ENCODE data around the gene CXCR3.
"Not testable (repeated sequence)": the region's sequence is repeated elsewhere in the genome, so short reads cannot be mapped to it uniquely, and the experiment has no call there.

The CXCR3 gene

GRCh38 chrX:71659342-71659741 lies 41.0 kb upstream of the CXCR3 start:
- no peak overlapping the region for H3K4me3 Mint-ChIP-seq
- no peak for ATAC-seq (replicated peaks; ENCODE audit: extremely low read depth, poor library complexity, severe bottlenecking)
- no peak overlapping the region for H3K27ac Mint-ChIP-seq (ENCODE audit: low read depth)
- no peaks in the 10 kb centered on the region for H3K27me3 Mint-ChIP-seq
- DNase-seq (ENCODE audit: low spot score in 2 of 2), result no peak
- no peaks in the 10 kb centered on the region for H3K36me3 Mint-ChIP-seq (ENCODE audit: insufficient read depth)
- H3K9me3 Mint-ChIP-seq, result no peaks in the 10 kb centered on the region
- H3K4me1 Mint-ChIP-seq, result peaks cover 10% of the 10 kb centered on the region

- no peak for ATAC-seq (replicated peaks; ENCODE audit: extremely low read depth, poor library complexity, severe bottlenecking)
- H3K36me3 Mint-ChIP-seq (ENCODE audit: insufficient read depth), result no peaks in the 10 kb centered on the region
- H3K4me3 Mint-ChIP-seq, result no peak overlapping the region
- peaks cover 2% of the 10 kb centered on the region for H3K4me1 Mint-ChIP-seq
- H3K9me3 Mint-ChIP-seq, result no peaks in the 10 kb centered on the region
- DNase-seq (ENCODE audit: low spot score in 2 of 2), result no peak
- no peaks in the 10 kb centered on the region for H3K27me3 Mint-ChIP-seq
- no peak overlapping the region for H3K27ac Mint-ChIP-seq (ENCODE audit: low read depth)
Observed at GRCh38 chrX:71657267-71657666, 39.0 kb upstream of the CXCR3 start.

- H3K36me3 Mint-ChIP-seq (ENCODE audit: insufficient read depth), result no peaks in the 10 kb centered on the region
- no peak for DNase-seq (ENCODE audit: low spot score in 2 of 2)
- ATAC-seq (replicated peaks; ENCODE audit: extremely low read depth, poor library complexity, severe bottlenecking), result no peak
- no peak overlapping the region for H3K4me3 Mint-ChIP-seq
- no peaks in the 10 kb centered on the region for H3K4me1 Mint-ChIP-seq
- no peaks in the 10 kb centered on the region for H3K27me3 Mint-ChIP-seq
- no peak overlapping the region for H3K27ac Mint-ChIP-seq (ENCODE audit: low read depth)
- no peaks in the 10 kb centered on the region for H3K9me3 Mint-ChIP-seq
Observed at GRCh38 chrX:71653344-71653743, 35.0 kb upstream of the CXCR3 start.

- peak; percentile 58 for ATAC-seq (replicated peaks; ENCODE audit: extremely low read depth, poor library complexity, severe bottlenecking)
- Mint-ChIP-seq H3K4me1 (no peaks in the 10 kb centered on the region), H3K9me3 (no peaks in the 10 kb centered on the region), H3K27me3 (no peaks in the 10 kb centered on the region), H3K4me3 (no peak overlapping the region), H3K27ac (ENCODE audit: low read depth) (no peak overlapping the region), H3K36me3 (ENCODE audit: insufficient read depth) (no peaks in the 10 kb centered on the region)
- DNase-seq (ENCODE audit: low spot score in 2 of 2), result peak in 1 of 2 donors; percentile 45
Observed at GRCh38 chrX:71652405-71652804, 34.1 kb upstream of the CXCR3 start.

- DNase-seq (ENCODE audit: low spot score in 2 of 2) (peak in 1 of 2 donors; percentile 23), ATAC-seq (replicated peaks; ENCODE audit: extremely low read depth, poor library complexity, severe bottlenecking) (peak; percentile 70)
- no peaks in the 10 kb centered on the region for H3K4me1 Mint-ChIP-seq
- no peaks in the 10 kb centered on the region for H3K9me3 Mint-ChIP-seq
- no peak overlapping the region for H3K4me3 Mint-ChIP-seq
- H3K27me3 Mint-ChIP-seq, result no peaks in the 10 kb centered on the region
- H3K27ac Mint-ChIP-seq (ENCODE audit: low read depth), result no peak overlapping the region
- no peaks in the 10 kb centered on the region for H3K36me3 Mint-ChIP-seq (ENCODE audit: insufficient read depth)
Observed at GRCh38 chrX:71650333-71650969, 32.1 kb upstream of the CXCR3 start.

- H3K9me3 Mint-ChIP-seq; H3K27me3 Mint-ChIP-seq; H3K4me3 Mint-ChIP-seq; H3K27ac Mint-ChIP-seq (ENCODE audit: low read depth); ATAC-seq (replicated peaks; ENCODE audit: extremely low read depth, poor library complexity, severe bottlenecking); H3K36me3 Mint-ChIP-seq (ENCODE audit: insufficient read depth); H3K4me1 Mint-ChIP-seq; DNase-seq (ENCODE audit: low spot score in 2 of 2): not testable (repeated sequence)
Observed at GRCh38 chrX:71644406-71644805, 26.1 kb upstream of the CXCR3 start.

- no peak for DNase-seq (ENCODE audit: low spot score in 2 of 2)
- no peaks in the 10 kb centered on the region for H3K27me3 Mint-ChIP-seq
- H3K4me3 Mint-ChIP-seq, result no peak overlapping the region
- ATAC-seq (replicated peaks; ENCODE audit: extremely low read depth, poor library complexity, severe bottlenecking), result peak; percentile 33
- no peak overlapping the region for H3K27ac Mint-ChIP-seq (ENCODE audit: low read depth)
- no peaks in the 10 kb centered on the region for H3K9me3 Mint-ChIP-seq
- peaks cover 19% of the 10 kb centered on the region for H3K4me1 Mint-ChIP-seq
- no peaks in the 10 kb centered on the region for H3K36me3 Mint-ChIP-seq (ENCODE audit: insufficient read depth)
Observed at GRCh38 chrX:71640002-71640401, 21.7 kb upstream of the CXCR3 start.

- H3K9me3 Mint-ChIP-seq, result no peaks in the 10 kb centered on the region
- ATAC-seq (replicated peaks; ENCODE audit: extremely low read depth, poor library complexity, severe bottlenecking), result no peak
Observed at GRCh38 chrX:71638409-71638808, 20.1 kb upstream of the CXCR3 start.

GRCh38 chrX:71637848-71638247 lies 19.5 kb upstream of the CXCR3 start:
- no peak for DNase-seq (ENCODE audit: low spot score in 2 of 2)
- no peaks in the 10 kb centered on the region for H3K9me3 Mint-ChIP-seq

More at GRCh38 chrX:71638409-71638808, 20.1 kb upstream of the CXCR3 start:
- no peaks in the 10 kb centered on the region for H3K27me3 Mint-ChIP-seq
- H3K4me1 Mint-ChIP-seq, result peaks cover 19% of the 10 kb centered on the region
- DNase-seq (ENCODE audit: low spot score in 2 of 2), result no peak
- H3K4me3 Mint-ChIP-seq, result no peak overlapping the region
- H3K36me3 Mint-ChIP-seq (ENCODE audit: insufficient read depth), result no peaks in the 10 kb centered on the region
- no peak overlapping the region for H3K27ac Mint-ChIP-seq (ENCODE audit: low read depth)

GRCh38 chrX:71637253-71637618 lies 18.9 kb upstream of the CXCR3 start:
- DNase-seq (ENCODE audit: low spot score in 2 of 2) (no peak), ATAC-seq (replicated peaks; ENCODE audit: extremely low read depth, poor library complexity, severe bottlenecking) (peak; percentile 10)
- H3K27me3 Mint-ChIP-seq, result no peaks in the 10 kb centered on the region
- H3K36me3 Mint-ChIP-seq (ENCODE audit: insufficient read depth), result no peaks in the 10 kb centered on the region
- H3K4me3 Mint-ChIP-seq, result no peak overlapping the region
- H3K27ac Mint-ChIP-seq (ENCODE audit: low read depth), result no peak overlapping the region
- peaks cover 19% of the 10 kb centered on the region for H3K4me1 Mint-ChIP-seq
- no peaks in the 10 kb centered on the region for H3K9me3 Mint-ChIP-seq

More at GRCh38 chrX:71637848-71638247, 19.5 kb upstream of the CXCR3 start:
- no peak overlapping the region for H3K27ac Mint-ChIP-seq (ENCODE audit: low read depth)
- H3K4me1 Mint-ChIP-seq, result peaks cover 19% of the 10 kb centered on the region
- peak; percentile 35 for ATAC-seq (replicated peaks; ENCODE audit: extremely low read depth, poor library complexity, severe bottlenecking)
- H3K27me3 Mint-ChIP-seq, result no peaks in the 10 kb centered on the region
- H3K4me3 Mint-ChIP-seq, result no peak overlapping the region
- H3K36me3 Mint-ChIP-seq (ENCODE audit: insufficient read depth), result no peaks in the 10 kb centered on the region

- H3K36me3 Mint-ChIP-seq (ENCODE audit: insufficient read depth), result no peaks in the 10 kb centered on the region
- no peak overlapping the region for H3K27ac Mint-ChIP-seq (ENCODE audit: low read depth)
- no peak overlapping the region for H3K4me3 Mint-ChIP-seq
- peaks cover 19% of the 10 kb centered on the region for H3K4me1 Mint-ChIP-seq
- H3K27me3 Mint-ChIP-seq, result no peaks in the 10 kb centered on the region
- DNase-seq (ENCODE audit: low spot score in 2 of 2), result no peak
- no peaks in the 10 kb centered on the region for H3K9me3 Mint-ChIP-seq
- peak; percentile 61 for ATAC-seq (replicated peaks; ENCODE audit: extremely low read depth, poor library complexity, severe bottlenecking)
Observed at GRCh38 chrX:71636438-71637252, 18.3 kb upstream of the CXCR3 start.

GRCh38 chrX:71634366-71634765 lies 16.1 kb upstream of the CXCR3 start:
- H3K9me3 Mint-ChIP-seq, result no peaks in the 10 kb centered on the region
- DNase-seq (ENCODE audit: low spot score in 2 of 2) (no peak), ATAC-seq (replicated peaks; ENCODE audit: extremely low read depth, poor library complexity, severe bottlenecking) (no peak)
- no peak overlapping the region for H3K27ac Mint-ChIP-seq (ENCODE audit: low read depth)
- peaks cover 13% of the 10 kb centered on the region for H3K4me1 Mint-ChIP-seq
- H3K36me3 Mint-ChIP-seq (ENCODE audit: insufficient read depth), result no peaks in the 10 kb centered on the region
- H3K27me3 Mint-ChIP-seq, result no peaks in the 10 kb centered on the region
- H3K4me3 Mint-ChIP-seq, result no peak overlapping the region
